ENCODE data around the gene SOD2.
"Not testable (repeated sequence)": the region's sequence is repeated elsewhere in the genome, so short reads cannot be mapped to it uniquely, and the experiment has no call there.

The SOD2 gene

DNA sequence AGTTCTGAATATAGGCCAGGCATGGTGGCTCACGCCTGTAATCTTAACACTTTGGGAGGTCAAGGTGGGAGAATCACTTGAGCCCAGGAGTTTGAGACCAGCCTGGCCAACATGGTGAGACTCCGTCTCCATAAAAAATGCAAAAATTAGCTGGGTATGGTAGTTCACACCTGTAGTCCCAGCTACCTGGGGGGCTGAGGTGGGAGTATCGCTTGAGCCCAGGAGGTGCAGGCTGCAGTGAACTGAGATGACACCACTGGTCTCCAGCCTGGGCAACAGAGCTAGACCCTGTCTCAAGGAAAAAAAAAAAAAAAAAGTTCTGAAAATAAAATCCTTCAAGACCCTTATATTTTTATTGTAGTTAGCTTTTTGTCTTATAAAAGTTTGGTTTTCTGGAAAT lies 22.6 kb upstream of the SOD2 start:
- DNase-seq = no peak

DNA sequence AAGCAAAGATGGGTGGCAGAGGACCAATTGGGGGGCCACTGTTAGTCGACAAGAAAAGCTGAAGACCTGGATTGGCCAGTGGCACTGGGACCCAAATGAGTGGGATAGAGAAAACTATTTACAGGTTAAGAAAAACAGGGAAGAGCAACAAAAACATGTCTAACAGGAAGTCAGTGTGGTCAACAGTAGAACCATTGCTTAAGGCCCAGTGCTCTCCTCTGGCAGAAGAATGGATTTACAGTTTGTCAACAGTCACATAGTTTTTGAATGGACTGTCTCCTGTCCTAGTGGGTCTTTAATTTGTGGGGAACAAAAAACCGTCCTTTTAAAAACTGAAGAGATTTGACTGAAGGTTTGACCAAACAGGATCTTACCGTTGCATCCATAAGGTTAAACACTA lies 22.1 kb upstream of the SOD2 start:
- no peak for DNase-seq

DNA sequence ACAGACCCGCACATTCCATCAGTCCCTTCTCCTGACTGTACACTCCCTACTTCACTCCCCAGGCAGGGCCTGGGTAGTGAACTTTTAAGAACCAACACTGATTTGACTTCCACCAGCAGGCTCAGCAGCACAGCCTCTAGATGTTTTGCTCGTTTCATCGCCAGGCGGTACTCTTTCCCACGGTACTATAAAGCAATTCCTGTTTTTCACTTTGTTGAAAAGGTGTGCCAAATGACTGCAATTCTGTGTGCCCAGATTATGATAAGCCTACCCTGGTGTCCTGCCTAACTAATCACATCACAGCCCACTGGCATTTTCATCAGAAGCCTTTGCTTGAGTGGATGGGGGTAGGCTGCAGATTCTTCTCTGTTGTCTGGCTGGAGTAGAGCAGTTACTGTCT lies 21.4 kb upstream of the SOD2 start:
- no peak for DNase-seq

DNA sequence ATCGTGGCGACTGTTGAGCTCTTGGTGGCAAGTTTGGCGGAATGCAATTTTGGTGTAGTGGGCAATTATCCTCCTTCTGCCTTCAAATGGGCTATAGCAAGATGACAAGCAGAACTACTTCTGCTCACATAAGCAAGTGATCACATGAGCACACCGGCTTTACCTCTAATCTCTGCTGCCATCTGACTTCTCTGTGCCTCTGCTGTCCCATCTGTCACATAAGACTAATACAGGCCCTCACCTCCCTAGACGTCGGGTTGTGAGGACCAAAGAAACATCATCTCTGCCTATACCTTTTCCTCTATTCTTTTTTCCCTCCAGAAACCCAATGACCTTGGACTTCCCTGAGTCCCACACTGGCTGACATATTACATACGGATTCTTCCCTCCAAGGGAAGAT lies 20.9 kb upstream of the SOD2 start:
- DNase-seq = no peak

DNA sequence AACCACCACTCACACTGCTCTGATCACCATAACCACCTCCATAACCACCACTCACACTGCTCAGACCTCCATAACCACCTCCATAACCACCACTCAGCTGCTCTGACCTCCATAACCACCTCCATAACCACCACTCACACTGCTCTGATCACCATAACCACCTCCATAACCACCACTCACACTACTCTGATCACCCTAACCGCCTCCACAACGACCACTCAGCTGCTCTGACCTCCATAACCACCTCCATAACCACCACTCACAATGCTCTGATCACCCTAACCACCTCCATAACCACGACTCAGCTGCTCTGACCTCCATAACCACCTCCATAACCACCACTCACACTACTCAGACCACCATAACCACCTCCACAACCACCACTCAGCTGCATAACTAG lies 19.3 kb upstream of the SOD2 start:
- DNase-seq = not testable (repeated sequence)

DNA sequence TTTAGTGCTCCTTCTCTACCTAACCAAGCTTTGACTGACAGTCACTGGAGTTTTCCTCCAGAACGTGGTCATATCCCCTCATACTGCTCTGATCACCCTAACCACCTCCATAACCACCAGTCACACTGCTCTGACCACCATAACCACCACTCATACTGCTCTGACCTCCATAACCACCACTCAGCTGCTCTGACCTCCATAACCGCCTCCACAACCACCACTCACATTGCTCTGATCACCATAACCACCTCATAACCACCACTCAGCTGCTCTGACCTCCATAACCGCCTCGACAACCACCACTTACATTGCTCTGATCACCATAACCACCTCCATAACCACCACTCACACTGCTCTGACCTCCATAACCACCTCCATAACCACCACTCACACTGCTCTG lies 17.6 kb upstream of the SOD2 start:
- not testable (repeated sequence) for DNase-seq

DNA sequence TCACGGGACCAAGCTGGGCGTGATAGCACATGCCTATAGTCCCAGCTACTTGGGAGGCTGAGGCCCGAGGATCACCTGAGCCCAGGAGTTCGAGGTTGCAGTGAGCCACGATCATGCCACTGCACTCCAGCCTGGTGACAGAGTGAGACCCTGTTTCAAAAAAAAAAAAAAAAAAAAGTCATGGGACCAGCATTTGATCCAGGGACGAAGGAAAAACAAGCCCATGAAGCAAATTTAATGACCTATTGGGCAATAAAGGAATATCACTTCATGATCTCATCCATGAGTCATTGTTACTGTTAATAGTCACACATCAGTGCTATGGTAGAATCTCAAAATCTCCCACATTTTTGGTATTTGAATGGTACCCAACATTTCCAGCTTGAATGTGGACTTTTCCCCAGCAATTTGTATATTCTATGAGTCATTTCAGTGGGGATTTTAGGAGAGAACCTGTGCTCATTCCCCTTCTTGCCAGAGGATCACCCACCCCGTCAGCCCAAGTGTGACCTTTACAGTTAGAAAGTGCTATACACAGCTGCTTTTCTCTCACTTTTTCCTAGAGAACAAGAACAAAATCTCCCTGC lies 8.5 kb upstream of the SOD2 start:
- no peak for DNase-seq

DNA sequence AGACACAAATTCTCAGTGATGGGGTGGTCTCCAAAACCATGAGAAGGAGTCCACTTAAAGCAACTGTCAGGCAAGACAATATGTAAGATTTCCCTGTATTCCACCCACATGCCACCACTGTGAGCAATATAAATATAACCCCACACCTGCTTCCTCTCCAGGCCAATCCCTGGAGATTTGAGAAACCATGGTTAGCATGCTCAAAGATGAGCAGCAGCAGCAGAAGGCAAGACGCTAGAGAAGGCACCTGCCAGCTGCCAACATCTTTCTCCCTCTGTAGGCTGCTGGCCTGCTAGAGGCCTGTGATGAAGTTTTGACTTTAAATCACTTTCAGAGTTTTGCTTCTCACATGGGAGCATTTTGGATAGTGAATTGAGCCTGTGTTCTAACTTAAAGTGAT lies 7.9 kb upstream of the SOD2 start:
- DNase-seq = no peak

DNA sequence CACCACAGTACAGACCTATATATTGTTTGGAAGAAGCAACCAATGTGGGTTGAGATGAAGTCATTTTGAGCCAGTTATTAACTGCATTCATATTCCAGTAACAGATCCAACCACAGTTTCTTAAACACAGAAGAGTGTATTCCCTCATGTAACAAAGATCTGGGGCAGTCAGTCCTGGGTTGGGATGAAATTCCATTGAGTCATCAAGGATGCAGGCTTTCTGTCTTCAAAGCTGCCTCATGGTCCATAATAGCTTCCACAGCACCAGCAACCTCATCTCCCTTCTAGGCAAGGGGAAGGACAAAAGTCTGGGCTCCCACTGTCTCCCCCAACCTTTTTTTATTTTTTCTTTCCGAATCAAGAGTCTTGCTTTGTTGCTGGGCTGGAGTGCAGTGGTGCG lies 2.9 kb upstream of the SOD2 start:
- no peak for DNase-seq

DNA sequence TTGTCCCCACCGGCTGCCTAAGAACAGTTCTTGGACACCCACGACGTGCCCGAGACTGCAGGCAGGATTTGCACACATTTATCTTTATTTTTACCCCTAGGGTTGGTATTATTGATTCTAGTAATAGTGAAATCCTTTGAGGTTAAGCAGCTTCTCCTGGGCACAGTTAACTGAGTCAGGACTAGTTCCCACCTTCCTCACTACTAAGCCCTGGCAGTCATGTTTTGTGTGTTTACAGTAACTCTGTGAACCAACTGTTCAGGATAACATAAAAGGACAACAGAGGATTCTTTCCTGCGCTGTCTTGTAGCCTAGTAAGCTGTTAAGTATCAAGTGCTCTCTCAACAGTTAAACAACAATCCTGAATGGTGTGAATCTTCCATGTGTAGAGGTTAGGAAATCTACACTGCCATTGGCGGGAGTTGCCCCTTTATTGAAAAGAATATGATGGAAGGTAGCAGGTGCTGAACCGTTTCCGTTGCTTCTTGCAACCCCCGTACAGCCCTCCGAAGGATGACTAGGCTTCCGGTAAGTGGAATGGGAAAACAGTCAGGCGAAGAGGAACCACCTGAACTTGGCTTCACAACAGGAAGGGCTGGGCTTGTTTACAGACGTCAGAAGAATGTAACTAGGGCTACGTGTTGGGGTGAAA lies 979 bp upstream of the SOD2 start:
- peak; percentile 79 for DNase-seq

DNA sequence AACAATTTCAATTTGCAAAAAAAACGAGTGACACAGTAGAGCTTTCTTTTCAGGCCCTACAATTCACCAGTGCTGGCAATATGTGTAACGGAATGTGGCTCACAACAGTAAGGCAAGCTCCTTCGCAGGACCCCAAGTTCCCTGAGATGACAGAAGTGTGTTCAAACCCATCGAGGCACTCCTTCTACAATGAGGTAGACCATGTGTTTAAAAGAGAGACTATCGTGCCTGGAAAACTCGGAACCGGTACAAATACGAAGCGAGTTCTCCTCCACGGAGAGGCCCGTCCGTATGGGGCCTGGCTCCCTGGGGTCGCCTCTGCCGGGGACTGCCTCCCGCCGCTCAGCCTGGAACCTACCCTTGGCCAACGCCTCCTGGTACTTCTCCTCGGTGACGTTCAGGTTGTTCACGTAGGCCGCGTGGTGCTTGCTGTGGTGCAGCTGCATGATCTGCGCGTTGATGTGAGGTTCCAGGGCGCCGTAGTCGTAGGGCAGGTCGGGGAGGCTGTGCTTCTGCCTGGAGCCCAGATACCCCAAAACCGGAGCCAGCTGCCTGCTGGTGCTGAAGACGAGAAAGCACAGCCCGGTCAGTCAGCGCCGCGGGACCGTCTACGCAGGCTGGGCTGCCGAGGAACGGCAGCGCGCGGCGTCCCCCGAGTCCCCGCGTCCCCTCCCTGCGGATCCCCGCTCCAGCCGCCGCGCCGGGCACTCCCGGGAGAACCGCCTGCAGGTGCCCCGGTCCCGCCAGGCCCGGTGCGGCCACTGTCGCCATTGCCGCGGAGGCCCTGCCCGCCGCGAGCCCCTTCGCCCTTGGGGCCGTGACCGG lies 526 bp downstream of the SOD2 start:
- peak; percentile 77 for DNase-seq

DNA sequence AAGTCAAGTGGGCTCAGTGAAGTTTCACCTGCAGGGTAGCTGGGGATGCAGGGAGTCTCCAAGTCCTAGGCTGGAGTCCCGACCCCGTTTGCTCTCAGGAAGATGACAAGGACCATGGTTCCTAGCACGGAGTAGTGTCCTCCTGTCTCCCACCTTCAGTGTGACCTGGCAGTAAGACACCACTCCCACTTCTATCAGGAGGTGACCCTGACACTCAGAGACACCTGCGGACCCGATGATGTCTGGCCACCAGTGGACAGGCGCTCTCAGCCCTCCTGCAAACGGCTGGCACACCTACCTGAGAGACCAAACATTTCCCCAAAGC lies 1.1 kb downstream of the SOD2 start:
- peak; percentile 38 for DNase-seq

DNA sequence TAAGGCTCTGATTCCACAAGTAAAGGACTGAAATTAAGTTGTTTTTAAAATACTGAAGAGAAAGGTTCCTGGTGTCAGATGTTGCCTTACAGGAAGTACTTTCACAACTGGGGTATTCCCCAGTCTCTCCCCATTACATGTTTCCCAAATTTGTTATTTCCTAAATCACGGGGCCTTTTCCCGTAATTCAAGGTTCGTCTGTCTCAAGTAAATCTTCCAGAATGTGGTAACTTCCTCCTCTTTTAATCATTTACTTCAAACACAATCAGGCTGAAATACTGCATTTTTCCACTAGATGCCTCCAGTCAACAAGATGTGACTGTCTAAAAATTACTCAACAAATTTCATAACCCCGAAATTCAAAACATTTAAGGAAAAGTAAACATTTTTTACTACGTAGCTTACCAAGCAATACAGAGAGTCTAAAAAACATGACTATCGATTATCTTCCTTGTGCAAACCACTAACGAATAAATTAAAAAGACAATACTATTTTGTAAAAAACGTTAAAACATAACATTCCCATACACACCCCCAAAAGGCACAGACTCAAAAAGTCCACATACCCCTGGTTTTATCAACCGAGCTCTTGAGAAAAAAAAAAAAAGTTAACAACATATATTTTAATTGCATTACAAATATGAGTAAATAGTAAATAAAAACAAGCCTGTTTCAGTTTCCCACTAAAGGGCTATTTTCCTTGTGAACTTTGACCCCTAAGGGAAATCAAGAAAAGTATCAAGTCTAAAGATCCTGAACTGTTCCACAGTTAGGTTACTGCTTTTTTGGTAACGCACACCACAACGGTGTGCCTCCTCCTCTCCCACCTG lies 1.7 kb downstream of the SOD2 start:
- DNase-seq = peak; percentile 71

DNA sequence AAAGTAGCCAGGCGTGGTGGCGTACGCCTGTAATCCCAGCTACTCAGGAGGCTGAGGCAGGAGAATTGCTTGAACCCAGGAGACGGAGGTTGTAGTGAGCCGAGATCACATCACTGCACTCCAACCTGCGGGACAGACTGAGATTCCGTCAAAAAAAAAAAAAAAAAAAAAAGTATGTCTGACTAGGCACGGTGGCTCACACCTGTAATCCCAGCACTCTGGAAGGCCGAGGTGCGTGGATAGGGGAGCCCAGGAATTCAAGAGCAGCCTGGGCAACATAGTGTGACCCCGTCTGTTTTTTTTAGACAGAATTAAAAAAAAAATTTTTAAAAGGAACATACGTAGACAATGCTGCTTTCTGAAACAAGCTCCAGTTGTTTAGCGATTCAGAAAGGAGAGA lies 2.9 kb downstream of the SOD2 start:
- DNase-seq = not testable (repeated sequence)

DNA sequence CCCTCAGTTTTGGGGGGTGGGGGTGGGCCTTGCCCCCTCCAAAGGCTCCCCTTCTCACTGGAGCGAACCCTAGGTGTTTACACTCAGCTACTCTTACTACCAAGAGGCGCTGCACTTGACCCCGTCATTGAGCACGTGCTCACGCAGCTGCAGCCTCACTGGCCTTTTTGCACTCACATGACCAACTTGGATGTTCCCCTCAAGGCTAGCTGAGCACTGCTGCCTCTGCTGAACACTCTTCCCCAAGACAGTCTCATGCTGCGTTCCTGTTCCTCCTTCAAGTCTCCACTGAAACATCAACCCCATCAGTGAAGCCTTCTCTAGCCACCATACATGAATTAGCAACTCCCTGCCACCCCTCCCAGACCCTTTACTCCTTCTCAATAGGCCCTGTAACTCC lies 4.0 kb downstream of the SOD2 start:
- no peak for DNase-seq

DNA sequence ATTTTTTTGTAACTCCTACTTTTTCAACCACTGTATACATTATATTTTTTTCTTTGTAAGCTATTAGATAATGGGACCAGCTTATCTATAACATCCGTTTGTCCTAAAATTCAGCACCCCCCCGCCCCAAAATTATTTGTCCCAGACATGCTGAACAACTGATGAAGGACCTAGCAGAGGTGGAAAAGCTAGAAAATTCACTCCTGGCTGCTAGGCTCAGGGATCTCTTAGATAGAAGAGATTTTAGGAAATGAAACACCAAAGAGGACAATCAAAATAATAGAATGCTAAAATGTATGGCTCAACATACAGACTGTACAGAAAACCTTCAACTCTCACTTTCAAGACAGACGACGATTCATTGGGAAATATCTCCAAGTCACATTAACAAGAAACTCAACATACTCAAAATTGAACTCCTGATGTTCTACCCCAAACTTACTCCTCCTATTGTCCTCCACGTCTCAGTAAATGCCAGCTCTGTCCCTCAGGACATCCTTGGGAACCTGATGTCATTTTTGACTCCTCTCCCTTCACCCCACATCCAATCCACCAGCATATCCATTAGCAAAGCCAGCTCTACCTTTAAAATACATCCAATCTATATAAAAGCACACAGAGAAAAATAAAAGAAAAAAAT lies 4.7 kb downstream of the SOD2 start:
- no peak for DNase-seq

DNA sequence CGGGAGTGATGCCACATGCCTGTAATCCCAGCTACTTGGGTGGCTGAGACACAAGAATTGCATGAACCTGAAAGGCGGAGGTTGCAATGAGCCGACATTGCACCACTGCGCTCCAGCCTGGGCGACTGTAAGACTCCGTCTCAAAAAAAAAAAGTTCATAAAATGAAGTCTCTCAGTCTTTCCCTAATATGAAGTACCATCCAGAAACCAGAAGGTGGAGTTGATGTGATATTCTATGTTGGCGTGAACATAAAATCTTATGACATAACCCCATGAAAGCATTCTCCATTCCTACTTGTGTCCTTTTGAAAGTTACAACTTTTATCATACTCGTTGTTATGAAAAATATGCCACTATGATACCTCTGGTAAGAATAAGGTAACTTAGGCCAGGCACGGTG lies 5.7 kb downstream of the SOD2 start:
- DNase-seq = no peak

DNA sequence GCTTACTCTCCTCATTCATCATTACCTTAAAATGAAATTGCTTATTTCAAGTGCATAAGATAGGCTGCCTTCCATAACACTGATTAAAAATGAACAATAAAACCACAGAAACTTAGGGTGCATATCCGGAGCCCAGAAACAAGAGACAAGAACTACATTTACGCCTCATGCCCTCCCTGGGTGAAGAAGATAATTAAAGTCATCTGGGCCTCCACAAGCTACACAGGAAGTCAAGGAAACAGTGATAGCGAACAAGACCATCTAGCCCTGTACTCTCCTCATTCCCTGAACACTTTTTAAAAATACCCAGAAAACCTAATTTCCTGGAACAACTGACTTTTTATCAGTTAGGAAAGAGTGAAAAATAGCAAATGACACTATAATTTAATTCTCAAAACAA lies 6.3 kb downstream of the SOD2 start:
- no peak for DNase-seq

DNA sequence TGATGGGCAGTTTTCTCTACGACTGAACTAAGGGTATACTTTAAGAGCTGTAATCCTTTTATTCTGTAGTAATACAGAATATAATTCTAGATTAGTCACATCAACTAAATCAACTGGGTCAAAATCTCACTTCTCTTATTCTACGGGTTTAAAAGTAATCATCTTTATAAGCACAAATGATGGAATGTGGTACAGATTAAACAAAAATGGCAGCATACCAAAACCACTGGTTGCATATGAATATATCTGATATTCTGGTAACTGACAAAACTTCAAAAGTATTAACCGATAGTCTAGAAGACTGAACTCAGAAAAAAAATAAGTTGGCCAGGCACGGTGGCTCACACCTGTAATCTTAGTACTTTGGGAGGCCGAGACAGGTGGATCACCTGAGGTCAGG lies 7.0 kb downstream of the SOD2 start:
- DNase-seq = no peak

DNA sequence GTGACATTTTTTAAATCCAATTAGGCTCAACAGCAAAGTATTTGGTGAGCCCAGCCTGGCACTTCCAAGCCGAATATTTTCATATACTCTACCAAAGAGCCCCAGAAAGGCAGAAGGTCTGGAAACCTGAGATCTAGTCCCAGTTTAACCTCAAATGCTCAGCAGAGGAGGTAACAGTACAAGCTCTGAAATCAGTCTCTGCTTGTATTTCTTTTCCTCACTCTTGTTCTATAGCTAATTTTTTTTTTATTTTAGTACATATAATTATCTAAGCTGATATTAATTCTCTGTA lies 9.1 kb downstream of the SOD2 start:
- DNase-seq = no peak

DNA sequence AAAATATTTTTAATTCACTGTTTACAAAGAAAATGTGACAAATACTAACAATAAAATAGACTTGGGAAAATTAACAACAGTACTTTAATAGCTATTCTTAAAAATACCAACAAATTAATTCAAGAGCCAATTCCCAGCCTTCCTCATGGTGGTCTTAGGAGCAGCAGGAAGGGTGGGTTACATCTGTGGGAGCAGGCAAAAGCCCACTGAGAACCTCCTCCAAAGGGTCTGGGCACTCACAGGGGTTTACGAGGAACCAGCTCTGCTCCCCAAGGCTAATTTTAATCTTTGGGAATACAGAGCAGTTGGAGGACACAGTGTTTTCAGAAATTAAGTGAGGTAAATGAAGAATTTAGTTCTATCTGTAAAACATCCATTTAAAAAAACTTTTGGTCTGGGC lies 10.2 kb downstream of the SOD2 start:
- DNase-seq = no peak

DNA sequence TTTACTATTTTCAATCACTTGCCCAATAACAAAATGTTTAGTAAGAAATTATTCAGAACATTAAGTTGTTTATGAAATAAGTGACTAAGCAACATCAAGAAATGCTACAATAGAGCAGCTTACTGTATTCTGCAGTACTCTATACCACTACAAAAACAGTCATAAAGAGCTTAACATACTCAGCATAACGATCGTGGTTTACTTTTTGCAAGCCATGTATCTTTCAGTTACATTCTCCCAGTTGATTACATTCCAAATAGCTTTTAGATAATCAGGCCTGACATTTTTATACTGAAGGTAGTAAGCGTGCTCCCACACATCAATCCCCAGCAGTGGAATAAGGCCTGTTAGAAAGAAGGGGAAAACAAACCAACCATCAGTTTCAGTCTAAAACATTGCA lies 10.7 kb downstream of the SOD2 start:
- DNase-seq = no peak

DNA sequence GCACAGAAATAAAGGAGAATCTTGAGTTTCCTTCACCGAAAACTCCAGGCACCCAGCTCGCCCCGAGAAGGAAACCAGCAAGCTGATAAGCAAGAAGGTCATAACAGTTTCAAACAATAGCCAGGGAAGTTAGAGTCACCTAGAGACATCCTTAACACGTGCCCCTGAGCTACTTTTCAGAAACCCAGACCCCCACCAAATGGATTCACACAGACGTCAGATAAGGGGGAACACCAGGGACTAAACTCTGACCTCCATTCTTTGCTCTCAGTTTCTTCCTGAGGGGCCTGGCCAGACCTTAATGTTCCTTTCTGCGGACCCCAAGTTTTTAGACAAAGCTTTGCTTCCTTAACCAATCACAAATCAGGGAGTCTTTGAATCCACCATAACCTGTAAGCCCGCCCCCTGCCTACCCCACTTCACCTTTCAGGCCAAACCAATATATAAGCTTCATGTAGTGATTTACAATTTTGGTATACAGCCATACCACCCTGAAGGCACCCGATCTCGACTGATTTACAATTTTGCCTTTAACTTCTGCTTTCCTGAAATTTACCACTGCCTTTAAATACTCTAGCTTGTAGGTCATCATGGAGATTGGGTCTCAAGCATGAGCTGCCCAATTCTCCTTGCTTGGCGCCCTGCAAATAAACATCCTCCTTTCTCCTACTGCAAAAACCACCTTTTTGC lies 11.7 kb downstream of the SOD2 start:
- no peak for DNase-seq
